ENCODE results near the gene IL10RB.

IL10RB gene

GRCh38 chr21:33231526-33231925, 34.6 kb upstream of the IL10RB start:
- H2AFZ ChIP-seq (ENCODE audit: low read depth), result no peak overlapping the region
- H3K4me1 ChIP-seq (ENCODE audit: low read depth, poor library complexity, severe bottlenecking), result peaks cover 82% of the 10 kb centered on the region
- H3K9ac ChIP-seq, result peak overlapping the region; percentile 82; the same call in 1 of the 2 replicates
- H3K27ac ChIP-seq, result no peak overlapping the region; the same call in 1 of the 2 replicates
- TF ChIP-seq, protein P1, sequence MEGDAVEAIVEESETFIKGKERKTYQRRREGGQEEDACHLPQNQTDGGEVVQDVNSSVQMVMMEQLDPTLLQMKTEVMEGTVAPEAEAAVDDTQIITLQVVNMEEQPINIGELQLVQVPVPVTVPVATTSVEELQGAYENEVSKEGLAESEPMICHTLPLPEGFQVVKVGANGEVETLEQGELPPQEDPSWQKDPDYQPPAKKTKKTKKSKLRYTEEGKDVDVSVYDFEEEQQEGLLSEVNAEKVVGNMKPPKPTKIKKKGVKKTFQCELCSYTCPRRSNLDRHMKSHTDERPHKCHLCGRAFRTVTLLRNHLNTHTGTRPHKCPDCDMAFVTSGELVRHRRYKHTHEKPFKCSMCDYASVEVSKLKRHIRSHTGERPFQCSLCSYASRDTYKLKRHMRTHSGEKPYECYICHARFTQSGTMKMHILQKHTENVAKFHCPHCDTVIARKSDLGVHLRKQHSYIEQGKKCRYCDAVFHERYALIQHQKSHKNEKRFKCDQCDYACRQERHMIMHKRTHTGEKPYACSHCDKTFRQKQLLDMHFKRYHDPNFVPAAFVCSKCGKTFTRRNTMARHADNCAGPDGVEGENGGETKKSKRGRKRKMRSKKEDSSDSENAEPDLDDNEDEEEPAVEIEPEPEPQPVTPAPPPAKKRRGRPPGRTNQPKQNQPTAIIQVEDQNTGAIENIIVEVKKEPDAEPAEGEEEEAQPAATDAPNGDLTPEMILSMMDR (conservative IDR thresholded peaks at IDR 0.05; ENCODE audit: low read depth, low read length), result no peak
- no peaks in the 10 kb centered on the region for H4K20me1 ChIP-seq (ENCODE audit: insufficient read depth)
- H3K27me3 ChIP-seq (ENCODE audit: insufficient read depth, low read depth), result no peaks in the 10 kb centered on the region
- peaks cover 65% of the 10 kb centered on the region for H3K79me2 ChIP-seq (ENCODE audit: insufficient read depth, low read depth)
- H3K4me2 ChIP-seq, result peak overlapping the region; percentile 54
- H3K4me3 ChIP-seq (IDR thresholded peaks at IDR 0.05; ENCODE audit: insufficient read depth, low read depth, low read length), result no peak overlapping the region
- H3K36me3 ChIP-seq (ENCODE audit: insufficient read depth), result peaks cover 3% of the 10 kb centered on the region; the same call in 1 of the 2 replicates

GRCh38 chr21:33232291-33233034, 33.7 kb upstream of the IL10RB start:
- Histone ChIP-seq H3K4me3 (IDR thresholded peaks at IDR 0.05; ENCODE audit: insufficient read depth, low read depth, low read length) (no peak overlapping the region), H3K27me3 (ENCODE audit: insufficient read depth, low read depth) (no peaks in the 10 kb centered on the region), H4K20me1 (ENCODE audit: insufficient read depth) (no peaks in the 10 kb centered on the region), H2AFZ (ENCODE audit: low read depth) (no peak overlapping the region), H3K4me2 (peak overlapping the region; percentile 54), H3K4me1 (ENCODE audit: low read depth, poor library complexity, severe bottlenecking) (peaks cover 86% of the 10 kb centered on the region), H3K79me2 (ENCODE audit: insufficient read depth, low read depth) (peaks cover 75% of the 10 kb centered on the region), H3K36me3 (ENCODE audit: insufficient read depth) (peaks cover 3% of the 10 kb centered on the region; the same call in 1 of the 2 replicates), H3K27ac (no peak overlapping the region; the same call in 1 of the 2 replicates), H3K9ac (no peak overlapping the region)
- TF ChIP-seq, protein P1 (conservative IDR thresholded peaks at IDR 0.05; ENCODE audit: low read depth, low read length), result no peak

- TF ChIP-seq, protein P1 (conservative IDR thresholded peaks at IDR 0.05; ENCODE audit: low read depth, low read length), result no peak
- Histone ChIP-seq H3K36me3 (ENCODE audit: insufficient read depth) (peaks cover 3% of the 10 kb centered on the region; the same call in 1 of the 2 replicates), H3K4me1 (ENCODE audit: low read depth, poor library complexity, severe bottlenecking) (peaks cover 86% of the 10 kb centered on the region), H4K20me1 (ENCODE audit: insufficient read depth) (no peaks in the 10 kb centered on the region), H3K27me3 (ENCODE audit: insufficient read depth, low read depth) (no peaks in the 10 kb centered on the region), H3K4me2 (peak overlapping the region; percentile 54; the same call in 1 of the 2 replicates), H3K9ac (no peak overlapping the region; the same call in 1 of the 2 replicates), H2AFZ (ENCODE audit: low read depth) (no peak overlapping the region), H3K79me2 (ENCODE audit: insufficient read depth, low read depth) (peaks cover 84% of the 10 kb centered on the region), H3K27ac (peak overlapping the region; percentile 39; the same call in 1 of the 2 replicates), H3K4me3 (IDR thresholded peaks at IDR 0.05; ENCODE audit: insufficient read depth, low read depth, low read length) (no peak overlapping the region)
These were observed 31.3 kb upstream of the IL10RB start for GRCh38 chr21:33234635-33235520.

GRCh38 chr21:33236013-33236686, 30.0 kb upstream of the IL10RB start:
- peaks cover 3% of the 10 kb centered on the region; the same call in 1 of the 2 replicates for H3K36me3 ChIP-seq (ENCODE audit: insufficient read depth)
- no peak overlapping the region for H3K4me3 ChIP-seq (IDR thresholded peaks at IDR 0.05; ENCODE audit: insufficient read depth, low read depth, low read length)
- TF ChIP-seq, protein P1 (conservative IDR thresholded peaks at IDR 0.05; ENCODE audit: low read depth, low read length), result no peak
- peak overlapping the region; percentile 91 for H3K4me2 ChIP-seq
- H3K4me1 ChIP-seq (ENCODE audit: low read depth, poor library complexity, severe bottlenecking), result peaks cover 96% of the 10 kb centered on the region
- H2AFZ ChIP-seq (ENCODE audit: low read depth), result no peak overlapping the region
- H3K79me2 ChIP-seq (ENCODE audit: insufficient read depth, low read depth), result peaks cover 83% of the 10 kb centered on the region
- no peaks in the 10 kb centered on the region for H3K27me3 ChIP-seq (ENCODE audit: insufficient read depth, low read depth)
- H3K9ac ChIP-seq, result peak overlapping the region; percentile 73; the same call in 1 of the 2 replicates
- peak overlapping the region; percentile 95 for H3K27ac ChIP-seq
- H4K20me1 ChIP-seq (ENCODE audit: insufficient read depth), result no peaks in the 10 kb centered on the region

All from KMS-11 (cell line).